ENCODE measurements around the gene TMEM259.

The TMEM259 gene

DNA sequence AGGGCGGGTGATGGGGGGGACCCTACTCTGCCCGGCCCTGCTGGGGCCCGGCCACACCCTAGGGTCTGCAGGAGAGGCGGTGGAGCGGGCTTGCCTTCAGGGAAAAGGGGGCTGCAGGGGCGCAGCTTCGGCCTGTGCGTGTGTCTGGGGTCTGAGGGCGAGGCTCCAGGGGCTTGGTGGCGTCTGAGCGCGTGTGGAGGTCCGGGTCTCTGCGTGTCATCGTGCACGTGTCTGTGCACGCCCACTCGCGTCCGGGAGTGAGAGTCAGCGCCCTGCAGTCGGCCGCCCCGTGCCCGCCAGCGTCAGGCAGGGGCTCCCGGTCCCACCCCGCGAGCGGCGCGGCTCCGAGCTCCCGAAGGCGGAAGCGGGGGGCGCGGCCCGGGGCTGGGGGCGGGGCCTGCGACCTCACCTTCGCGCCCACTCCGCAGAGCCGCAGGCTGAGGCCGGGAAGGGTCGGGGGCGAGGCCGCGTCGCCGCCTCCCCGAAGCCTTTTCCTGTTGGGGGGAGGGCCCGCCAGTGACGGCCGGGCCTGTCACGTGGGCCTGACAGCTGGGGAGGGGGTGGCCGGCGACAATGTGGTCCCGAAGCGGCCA is 45.9 kb upstream of the TMEM259 start, which contains the start of gene ARHGAP45:
Gene ARHGAP45, plus strand, starts transcription at position 420 of the 593 bp plus-strand sequence. CDS start 239 bp downstream, outside the sequence.
- no peak for DNase-seq (ENCODE audit: low read depth)
- no peak for TF ChIP-seq CTCF (IDR thresholded peaks at IDR 0.05; ENCODE audit: insufficient read depth, low read depth, low read length, missing control alignments)
- no peak within 1 kb of the TSS for H3K4me3 ChIP-seq (ENCODE audit: low read length)

DNA sequence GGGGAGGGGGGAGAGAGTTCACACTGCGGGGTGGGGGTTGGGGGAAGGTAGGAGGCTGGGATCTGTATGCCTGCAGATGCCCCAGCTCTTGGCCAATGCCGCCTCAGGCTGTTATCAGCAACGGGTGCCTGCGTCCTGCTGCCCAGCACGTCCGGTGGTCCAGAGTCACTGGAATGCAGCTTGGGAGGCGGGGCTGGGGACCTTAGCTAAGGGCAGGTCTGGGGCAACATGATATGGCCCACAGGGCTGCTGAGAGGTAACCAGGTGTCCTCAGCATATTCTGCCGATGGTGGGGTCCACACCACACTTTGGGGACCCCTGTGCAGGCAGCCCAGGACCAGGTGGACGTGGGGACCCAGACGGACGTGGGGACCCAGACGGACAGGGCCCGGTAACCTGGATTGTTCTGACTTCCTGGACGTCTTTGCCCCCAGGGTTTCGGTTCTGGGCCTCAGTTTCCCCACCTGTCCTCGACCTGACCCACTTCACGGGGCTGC is 45.4 kb upstream of the TMEM259 start:
- TF ChIP-seq CTCF (IDR thresholded peaks at IDR 0.05; ENCODE audit: insufficient read depth, low read depth, low read length, missing control alignments) = no peak
- no peak overlapping the region for H3K4me3 ChIP-seq (ENCODE audit: low read length)
- no peak for DNase-seq (ENCODE audit: low read depth)

- no peak for TF ChIP-seq CTCF (IDR thresholded peaks at IDR 0.05; ENCODE audit: insufficient read depth, low read depth, low read length, missing control alignments)
Observed at GRCh38 chr19:1065606-1066109, 44.7 kb upstream of the TMEM259 start.

GRCh38 chr19:1064661-1065605 is 44.0 kb upstream of the TMEM259 start:
- DNase-seq (ENCODE audit: low read depth) = peak; percentile 76
- no peak overlapping the region for H3K4me3 ChIP-seq (ENCODE audit: low read length)
- TF ChIP-seq CTCF (IDR thresholded peaks at IDR 0.05; ENCODE audit: insufficient read depth, low read depth, low read length, missing control alignments) = peak; percentile 46

More at GRCh38 chr19:1065606-1066109, 44.7 kb upstream of the TMEM259 start:
- H3K4me3 ChIP-seq (ENCODE audit: low read length) = no peak overlapping the region
- DNase-seq (ENCODE audit: low read depth) = peak; percentile 56

DNA sequence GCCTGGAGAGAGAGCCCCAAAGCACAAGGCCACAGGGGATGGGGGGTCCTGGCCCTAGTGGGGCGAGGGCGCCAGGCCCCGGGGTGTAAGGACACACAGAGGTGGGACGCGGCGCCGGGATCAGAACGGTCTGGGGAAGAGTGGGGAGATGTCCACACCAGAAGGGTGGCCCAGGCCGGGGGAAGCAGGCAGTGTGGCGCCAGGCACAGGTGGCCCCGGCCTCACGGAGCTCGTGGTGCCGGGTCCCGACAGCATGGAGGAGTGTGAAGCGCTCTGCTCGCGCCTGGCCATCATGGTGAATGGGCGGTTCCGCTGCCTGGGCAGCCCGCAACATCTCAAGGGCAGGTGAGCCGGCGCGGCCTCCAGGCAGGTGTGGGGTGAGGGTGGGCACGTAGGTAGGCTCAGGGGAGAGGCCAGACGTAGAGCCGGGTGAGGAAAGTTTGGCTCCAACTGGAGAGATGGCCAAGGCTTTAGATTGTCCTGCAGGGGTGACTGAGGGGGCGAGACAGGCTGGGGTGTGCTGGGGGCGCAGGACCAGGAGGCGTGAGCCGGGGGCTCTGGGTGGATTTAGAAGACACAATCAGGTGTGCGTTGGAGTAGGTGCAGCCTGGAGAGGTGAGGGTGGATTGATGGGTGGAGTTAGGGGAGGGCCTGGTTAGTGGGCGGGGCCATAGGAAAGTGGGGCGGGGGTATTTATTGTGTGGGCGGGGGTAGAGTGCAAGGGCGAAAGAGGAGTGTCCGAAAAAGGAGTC is 43.2 kb upstream of the TMEM259 start:
- no peak for TF ChIP-seq CTCF (IDR thresholded peaks at IDR 0.05; ENCODE audit: insufficient read depth, low read depth, low read length, missing control alignments)
- no peak for DNase-seq (ENCODE audit: low read depth)
- H3K4me3 ChIP-seq (ENCODE audit: low read length) = no peak overlapping the region
